ENCODE results near the gene RAD51AP2.
"Not testable (repeated sequence)": the region's sequence is repeated elsewhere in the genome, so short reads cannot be mapped to it uniquely, and the experiment has no call there.

RAD51AP2 gene

DNA sequence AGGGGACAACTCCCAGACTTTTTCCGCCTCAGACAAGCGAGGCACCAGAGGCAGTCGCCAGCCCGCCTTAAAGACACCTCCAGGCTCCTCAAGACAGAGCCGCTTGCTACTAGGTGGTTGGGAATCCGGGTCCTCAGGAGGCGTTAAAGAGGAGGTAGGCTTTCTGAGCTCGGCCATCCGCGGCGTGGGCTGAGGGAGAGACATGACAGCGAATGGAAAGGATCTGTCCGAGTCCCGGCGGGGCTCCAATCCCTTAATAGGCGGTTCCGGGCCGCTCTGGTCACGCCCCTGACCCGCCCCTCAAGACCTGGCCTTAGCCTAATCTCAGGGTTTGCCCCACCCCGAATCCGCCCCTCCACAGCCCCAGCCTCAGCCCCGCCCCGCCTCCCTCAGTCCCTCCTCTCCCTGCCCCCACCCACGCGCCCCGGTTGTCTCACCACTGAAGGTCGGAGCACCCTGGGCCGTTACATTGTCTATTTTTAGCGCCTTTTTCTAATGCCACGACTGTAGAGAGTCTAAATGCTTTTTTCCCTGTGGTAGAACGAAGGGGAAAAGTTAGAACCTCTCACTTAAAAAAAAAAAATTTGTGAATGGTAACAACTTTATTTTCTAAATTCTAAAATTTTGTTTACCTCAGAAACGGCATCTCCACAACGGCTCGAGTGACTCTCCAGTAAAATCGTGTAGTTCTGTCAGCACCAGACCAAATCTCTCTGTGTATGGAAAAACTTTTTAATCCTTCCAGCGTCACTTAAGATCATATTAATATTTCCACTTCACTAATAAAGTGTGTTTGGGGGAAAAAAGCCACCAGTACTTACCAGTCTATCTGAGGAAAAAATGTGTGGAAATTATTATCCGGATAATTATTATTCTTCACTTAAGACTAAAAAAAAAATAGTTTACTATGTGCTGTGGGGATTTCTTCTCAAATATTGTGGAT, at the start of gene RAD51AP2:
Gene RAD51AP2, minus strand, starts transcription at position 229 of the 943 bp plus-strand sequence. Its CDS starts 25 bp downstream, at position 204.
- no peak for DNase-seq

DNA sequence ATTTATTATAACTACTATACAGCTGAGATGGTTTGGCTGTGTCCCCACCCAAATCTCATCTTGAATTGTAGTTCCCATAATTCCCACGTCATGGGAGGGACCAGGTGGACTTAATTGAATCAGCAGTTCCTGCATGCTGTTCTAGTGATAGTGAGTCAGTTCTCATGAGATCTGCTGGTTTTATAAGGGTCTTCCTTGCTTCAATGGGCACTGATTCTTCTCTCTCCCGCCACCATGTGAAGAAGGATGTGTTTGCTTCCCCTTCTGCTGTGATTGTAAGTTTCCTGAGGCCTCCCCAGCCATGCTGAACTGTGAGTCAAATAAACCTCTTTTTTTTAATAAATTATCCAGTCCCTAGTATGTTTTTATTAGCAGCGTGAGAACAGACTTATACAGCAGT, 47.5 kb upstream of the RAD51AP2 start:
- DNase-seq, result not testable (repeated sequence)

DNA sequence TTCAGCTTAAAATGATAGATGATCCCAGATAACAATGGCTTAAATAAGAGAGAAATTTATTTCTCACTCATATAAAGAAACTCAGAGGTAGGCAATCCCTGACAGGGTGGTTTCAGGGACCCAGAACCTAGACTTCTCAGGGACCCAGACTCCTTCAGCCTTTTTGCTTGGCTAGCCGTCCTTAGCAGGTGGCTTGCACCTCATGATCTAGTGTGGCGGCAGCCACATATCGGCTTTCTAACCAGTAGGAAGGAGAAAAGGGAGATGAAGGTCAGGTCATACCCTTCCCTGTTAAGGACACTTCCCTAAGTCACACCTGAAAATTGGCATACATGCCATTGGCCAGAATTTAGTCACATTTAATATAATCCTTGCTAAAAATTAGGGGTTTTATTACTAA, 40.6 kb upstream of the RAD51AP2 start:
- no peak for DNase-seq

DNA sequence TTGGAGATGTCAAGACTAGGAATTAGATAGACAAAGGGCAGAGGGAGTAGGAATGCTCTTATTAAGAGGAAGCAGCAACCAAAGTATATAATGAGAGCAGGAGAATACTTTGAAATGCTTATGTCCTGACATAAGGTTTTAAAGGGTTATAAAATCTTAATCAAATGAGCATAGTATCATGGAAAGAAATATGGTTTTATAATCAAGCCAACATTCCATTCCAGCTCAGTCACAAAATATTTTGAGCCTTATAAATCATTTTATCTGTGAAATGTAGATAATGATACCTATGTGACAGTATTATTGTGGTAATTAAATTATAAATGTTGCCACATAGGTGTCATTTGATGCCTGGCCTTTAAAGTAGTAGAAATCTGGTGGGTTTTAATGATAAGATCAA, 39.8 kb upstream of the RAD51AP2 start:
- DNase-seq, result no peak

DNA sequence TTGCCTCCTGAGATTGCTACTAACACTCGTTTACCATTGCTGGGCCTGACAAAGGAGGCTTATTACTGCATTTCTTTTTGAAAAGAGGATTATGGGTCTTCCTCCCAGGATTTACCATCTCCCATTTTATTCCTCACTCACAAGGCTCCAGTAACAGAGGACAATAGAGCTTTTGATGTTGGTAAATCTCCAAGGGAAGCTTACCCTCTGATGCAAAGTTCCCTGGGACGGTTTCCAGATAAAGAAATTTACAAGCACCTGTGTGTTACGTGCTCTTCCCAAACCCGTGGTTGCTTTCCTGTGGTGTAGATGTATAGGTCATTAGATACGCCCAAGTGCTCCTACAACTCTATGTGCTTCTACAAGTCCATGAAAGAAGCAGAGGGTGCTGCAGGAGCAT, 39.4 kb upstream of the RAD51AP2 start:
- DNase-seq, result no peak

DNA sequence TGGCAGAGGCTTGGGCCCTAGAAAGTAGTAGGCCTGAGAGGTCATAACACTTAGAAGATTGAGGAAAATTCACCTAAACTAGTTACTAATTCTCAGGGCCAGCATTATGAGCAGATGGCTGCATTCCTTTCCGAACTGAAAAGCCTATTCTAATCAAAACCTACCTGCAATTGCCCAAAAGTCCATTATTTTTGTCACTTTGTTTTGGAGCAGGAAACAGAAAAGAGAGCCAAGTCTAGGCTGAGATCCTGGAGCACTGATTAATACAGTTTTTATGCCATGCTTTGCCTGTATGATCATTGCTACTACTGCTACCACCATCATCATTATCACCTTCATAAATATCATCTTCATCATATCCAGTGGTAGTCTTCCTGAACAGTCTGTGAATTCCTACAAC, 36.9 kb upstream of the RAD51AP2 start:
- DNase-seq, result no peak

DNA sequence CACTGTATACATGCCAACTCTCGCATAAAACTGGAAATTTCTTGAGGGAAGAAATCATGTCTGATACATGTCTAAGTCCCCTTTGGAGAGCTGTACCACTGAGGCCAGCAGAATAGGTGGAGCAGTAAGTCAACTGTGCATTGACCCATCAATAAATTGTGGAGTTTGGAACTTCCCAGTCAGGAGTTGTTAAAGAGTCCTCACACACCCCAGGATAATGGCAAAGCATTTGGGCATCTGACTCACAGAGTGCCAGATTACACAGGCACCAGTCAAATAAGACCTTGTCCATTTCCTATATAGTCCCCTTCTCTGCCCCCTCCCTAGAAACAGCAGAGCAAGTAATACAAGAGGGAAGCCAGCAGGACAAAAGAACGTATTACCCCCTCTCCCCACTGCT, 32.7 kb upstream of the RAD51AP2 start:
- no peak for DNase-seq

DNA sequence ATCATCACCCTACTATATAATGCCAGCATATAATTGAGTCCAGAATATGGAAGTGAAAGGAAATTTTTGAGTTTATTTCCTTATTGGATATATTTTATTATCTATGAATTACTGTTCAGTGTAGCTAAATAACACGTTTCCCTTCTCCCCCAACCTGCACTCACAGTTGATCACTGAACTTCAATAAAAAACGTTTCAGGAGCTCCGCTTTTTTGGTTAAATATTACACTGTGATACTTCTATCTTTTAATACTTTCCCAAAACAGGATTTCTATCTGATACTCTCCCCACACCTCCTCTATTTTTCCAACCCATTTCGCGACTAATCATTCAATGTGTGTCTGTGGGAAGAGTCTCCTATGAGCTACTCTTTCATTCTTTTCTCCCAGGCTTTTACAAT, 29.5 kb upstream of the RAD51AP2 start:
- DNase-seq, result no peak

DNA sequence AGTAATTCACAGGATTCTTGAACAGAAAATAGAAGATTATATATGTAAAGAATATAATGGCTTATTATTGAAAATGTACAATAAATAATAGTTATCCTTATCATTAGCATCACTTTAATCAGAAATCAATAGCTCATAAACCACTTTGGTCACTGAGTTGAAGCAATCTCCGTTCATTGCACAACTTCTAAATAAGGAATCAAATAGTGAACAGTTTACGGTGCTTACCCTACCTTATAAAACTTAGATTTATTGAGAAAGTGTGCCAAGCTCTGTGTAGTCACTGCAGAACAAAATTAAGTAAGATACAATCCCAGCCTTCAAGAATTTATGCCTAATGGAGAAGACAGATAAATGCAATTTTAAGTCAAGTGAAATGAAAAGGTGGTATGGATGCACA, 29.0 kb upstream of the RAD51AP2 start:
- no peak for DNase-seq

DNA sequence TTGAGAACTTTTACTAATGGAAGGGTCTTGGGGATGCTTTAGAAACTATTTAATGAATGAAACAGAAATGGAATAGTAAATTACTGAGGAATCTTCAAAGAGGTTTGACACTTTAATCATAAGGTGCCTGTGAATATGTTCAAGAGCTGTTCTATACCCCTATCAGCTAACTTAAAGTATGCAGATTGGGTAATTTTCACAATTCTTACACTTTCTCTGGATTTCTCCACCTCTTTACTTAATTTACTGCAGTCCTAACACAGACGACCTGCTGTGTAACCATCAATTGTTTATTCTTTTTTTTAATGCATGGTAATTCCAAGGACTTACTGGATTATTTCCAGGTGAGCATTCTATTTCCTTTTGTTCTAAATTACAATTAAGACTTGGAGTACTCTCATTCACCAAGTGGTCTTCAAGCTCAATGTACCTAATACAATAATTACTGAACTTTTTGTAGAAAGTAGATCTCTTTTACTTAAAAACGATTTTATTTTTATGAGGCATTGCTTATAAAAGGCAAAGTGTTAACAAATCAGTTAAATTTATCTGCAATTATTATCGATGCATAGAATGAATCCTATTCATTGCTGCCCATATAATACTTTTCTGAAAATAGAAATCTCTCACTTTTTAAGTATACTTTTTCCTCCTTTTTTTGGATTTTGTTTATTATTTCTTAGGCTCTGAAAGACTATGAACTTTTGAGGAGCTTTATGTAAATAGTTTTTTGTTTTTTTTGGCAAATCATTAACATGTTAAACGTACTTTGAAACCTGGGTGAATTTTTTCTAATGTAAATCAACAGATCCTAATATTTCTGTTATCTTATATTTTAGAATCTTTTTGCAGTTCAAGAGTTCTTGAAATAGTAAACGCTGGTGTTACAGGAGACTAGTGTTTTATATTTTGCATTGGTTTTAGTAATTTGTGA, 27.7 kb upstream of the RAD51AP2 start:
- DNase-seq, result no peak

DNA sequence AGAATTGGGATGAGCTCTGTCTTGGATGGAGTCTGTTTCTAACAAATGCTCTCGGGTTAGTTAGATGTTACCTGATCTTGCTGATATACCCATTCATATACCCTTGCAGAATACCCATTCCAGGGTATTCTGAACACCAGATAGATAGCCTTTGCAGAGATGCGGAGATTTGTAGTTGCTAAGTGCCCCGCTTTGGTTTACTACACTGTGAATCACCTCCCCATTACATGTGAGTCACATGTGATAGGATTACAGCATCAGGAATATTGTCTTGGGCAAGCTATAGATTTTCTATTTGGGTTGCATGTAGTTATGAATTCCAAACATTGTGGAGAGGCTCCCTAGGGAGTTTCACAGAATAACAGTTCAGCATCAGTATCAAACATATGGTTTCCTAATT, 26.0 kb upstream of the RAD51AP2 start:
- no peak for DNase-seq

DNA sequence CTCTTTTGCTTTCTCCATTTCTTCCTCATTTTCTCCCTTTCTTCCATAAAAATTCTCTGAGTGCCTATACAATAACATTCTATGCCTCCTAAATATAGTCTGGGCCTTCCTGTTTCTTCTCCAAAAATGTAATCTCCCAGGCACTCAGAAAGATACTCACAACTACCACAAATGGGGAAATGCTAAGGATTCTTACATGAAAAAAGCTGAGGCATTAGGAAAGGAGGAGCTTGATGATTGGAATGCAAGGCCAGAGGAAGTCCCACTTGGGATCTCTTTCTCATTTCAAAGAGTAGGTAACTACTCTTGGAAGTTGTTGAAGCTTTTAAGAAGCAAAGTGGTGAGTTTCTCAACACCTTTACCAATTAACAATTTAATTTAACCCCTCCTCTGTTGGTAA, 25.6 kb upstream of the RAD51AP2 start:
- no peak for DNase-seq

DNA sequence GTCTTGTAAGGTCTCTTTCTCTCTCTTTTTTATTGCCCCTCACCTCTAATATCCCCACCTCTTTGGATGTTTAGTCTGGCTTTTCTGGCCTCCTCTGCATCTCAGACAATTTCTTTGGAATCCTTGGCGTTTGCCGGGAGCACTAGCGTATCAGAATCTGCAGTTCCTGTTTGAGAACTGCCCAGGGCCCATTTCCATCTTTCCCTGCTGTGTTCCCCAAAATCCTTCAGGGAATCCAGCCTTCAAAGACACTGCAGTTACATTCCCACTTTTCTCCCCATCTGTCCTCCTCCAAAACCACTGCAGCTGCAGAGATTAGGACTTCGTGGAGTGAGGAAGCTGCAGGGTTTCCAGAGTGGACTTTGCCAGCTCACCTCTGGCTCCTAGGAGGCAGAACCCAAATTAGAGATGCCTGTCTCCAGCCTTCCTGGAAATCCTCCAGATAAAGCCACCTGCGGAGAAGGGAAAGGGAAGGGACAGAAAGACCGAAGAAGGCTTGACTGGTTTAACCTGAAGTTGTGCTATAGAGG, 25.0 kb upstream of the RAD51AP2 start:
- no peak for DNase-seq

DNA sequence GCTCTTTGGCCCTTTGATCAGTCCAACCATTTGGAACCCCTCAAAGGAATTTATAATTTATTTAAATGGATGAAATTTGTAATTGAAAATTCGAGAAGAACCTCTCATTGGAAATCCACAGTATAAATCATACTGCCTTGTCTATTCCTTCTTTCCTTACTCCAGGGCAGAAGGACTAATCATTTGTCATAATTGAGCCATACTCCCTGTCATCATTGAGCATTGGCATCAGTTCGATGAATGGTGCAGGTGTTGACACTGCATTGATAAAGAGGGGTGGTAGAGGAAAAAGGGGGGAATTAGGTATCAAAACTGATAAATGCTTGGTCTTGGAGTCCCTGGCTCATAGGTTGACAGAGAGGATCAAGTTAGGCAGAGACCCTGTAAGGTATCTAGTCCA, 24.2 kb upstream of the RAD51AP2 start:
- DNase-seq, result no peak

DNA sequence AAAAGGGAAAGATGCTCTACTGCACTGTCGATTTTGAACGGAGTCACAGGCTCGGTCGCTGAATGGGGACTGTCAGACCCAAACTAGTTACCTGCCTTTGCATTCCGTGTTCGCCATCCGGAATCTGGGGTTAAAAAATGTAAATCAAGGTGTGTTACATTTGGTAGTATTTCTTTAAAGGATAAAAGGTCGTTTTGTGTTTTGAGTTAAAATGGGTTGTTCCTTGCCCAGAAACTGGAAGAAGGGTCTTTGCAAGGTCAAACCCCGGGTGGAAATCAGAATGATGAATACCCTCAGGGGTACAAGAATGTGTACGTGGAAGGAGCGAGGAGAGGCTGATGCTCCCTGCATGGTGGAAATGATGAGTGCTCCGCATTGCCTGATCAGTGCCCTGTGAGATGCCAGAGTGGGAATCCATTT, 23.3 kb upstream of the RAD51AP2 start:
- DNase-seq, result no peak

DNA sequence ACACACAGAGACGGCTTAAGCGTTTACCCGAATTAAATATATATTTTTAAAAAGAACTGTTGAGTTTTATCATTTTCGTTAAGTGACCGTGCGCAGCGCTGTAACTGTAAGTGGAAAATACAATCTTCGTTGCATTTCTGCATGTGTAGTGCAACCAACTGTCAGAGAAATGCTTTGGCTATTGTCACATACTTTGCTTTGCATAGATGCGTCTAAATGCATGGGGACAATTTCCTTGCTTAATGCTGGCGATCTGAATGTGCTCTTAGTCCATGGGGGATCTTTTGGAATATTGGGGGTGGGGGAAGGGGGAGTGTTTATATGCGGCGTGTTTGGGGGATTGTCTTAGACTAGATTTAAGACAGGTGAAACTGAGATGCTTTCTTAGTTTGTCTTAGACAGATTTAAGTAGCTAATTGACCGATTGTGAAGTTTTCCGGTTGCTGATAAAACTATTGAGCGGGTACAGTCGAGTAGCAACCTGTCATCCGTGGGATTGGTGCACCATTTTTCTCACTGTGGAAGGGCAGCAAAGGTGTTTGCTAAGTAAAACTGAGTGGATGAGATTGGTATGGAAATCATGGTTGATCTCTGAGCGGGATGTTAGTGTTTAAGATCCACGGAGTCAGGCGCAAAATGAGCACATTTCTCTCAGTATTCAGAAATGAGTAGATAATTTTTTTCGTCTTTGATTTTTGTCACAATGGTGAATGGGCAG, 22.7 kb upstream of the RAD51AP2 start:
- DNase-seq, result no peak

DNA sequence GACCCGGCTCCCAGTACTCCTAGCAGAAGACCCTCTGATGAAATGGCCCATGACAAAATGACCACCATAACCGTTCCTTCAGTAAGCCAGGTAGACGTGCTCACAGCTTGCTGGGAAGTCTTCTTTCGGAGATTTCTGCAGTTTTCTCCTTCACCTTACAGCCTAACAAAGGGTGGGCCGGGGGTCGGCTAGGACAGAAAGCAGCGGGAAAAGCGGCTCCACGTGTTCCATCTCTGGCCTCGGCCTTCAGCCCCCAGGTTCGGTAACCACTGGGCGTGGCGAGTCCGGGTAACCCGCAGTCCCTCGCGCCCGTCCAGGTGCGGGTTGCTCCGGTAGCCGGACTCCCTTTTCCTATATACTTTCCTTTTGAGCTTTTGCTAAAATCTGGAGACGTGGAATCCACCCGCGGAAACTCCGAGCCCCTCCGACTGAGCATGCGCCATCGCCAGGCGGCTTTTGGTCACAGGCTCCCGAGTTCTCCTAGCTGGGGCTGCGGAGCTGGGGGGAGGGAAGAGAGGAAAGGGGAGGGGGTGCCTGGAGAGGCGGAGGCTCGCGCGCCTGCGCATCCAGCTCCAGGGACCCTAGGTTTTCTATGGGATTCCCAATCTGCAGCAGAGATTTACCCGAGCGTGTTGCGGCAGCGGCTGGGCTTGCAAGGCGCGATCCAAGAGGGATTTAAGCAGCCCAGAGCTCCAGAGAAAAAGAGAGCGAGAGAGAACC, 22.0 kb upstream of the RAD51AP2 start, which contains the start of gene VSNL1:
Gene VSNL1, plus strand, starts transcription at position 604 of the 720 bp plus-strand sequence. CDS start 51,379 bp downstream, outside the sequence.
- DNase-seq, result no peak

DNA sequence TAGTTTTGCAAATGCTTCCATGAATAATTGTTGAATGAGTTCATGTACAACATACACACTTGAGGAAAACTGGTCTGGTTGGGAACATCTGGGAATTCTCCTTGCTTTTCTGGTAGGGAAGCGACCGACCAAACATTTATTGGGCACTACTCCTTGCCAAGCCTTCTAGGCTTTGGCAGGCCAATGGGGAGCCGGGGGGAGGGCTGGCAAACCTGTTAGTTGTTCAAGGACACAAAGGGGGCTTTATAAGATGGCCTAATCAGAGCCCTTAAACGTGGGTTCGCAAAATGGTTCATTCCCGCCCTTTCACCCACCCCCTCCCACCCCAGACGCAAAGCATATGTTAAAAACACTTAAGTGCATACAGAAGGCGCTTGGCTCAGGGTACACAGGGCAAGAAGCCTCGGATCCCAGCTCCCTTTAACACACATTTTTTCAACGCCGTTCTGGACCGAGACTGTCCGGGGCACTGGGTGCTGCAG, 21.4 kb upstream of the RAD51AP2 start:
- no peak for DNase-seq

DNA sequence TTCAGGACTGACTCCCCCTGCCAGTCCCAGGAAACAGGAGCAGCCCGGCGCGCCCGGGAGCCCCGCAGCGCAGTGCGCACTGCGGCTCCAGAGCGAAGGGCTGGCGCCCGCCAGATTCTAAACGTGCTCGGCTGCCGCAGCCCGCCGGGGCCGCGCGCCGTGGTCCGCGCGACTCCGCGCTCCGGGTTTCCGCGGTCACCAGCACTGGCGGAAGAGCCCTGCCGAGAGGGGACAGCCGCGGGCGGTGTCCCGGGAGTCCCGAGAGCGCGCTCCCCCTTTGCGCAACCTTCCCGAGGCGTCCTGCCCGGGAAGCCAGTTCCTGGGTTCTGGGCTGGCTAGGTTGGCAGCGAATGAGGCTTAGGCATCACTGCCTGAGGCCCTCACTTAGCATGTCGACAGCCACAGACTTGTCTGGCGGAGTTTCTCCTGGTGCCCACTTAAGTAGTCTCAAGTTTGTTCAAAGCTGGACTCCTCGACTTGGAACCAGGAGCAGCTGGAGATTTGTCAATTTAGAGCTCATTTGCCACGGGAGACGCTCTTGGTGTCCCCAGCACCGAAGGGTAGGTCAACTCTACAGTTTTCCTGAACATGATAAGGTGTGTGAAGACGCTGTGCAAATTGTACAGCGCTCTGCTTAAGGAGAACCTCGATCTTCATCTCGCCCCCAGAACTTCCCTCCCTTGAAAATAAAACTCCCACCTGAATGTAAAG, 20.8 kb upstream of the RAD51AP2 start:
- no peak for DNase-seq

DNA sequence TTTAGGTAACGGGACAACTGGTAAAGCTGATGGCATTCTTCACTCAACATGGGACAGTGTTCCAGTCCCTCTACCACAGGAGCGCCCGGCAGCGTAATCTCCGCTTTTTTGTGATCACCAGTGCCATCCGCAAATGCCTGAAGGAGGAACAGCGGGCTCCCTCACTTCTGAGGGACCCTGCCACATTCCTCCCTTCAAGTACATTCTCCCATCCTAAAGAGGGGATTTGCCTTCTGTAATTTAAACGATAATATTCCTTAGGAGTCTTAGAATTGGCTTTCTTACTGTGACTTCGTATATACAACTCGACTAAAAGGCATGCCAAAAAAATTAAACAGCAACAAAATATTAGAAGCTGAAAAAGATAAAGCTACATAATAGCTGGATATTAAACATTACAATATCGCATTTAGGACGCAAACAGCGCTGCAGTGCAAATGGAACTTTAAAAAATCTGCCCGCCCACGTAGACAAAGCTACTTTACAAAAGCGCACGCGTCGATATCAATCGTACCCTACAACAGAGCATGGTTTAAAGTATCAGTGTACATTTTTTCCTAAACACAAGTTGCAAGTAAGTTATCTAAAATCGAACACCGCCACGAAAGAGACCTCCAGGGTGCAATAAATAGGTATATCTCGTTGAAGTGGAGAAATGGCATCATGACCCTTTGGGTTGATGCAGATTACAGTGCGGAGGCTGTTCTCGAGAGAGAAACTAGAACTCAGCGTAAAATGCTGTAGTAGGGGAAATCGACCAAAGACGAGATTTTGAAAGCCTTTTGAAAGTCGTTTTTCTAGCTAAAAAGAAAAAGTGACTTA, 20.0 kb upstream of the RAD51AP2 start:
- DNase-seq, result no peak

Measured in activated naive CD4-positive, alpha-beta T cell (primary cell).